DND-41 (cell line): ENCODE results near the gene NR1D1.

Source experiments
- ATAC-seq: fragments of 200-7000 bp; cut with Tn5 transposase; 3 replicates; pipeline ENCODE4 v1.9.1; 2021; ENCODE audit warnings: low read depth; ENCODE audit not compliant: insufficient read depth
- DNase-seq: peaks from one replicate; pipeline ENCODE4 v3.0.0-alpha.2; 2020
- H2AFZ ChIP-seq: 2 replicates; pipeline ENCODE4 v1.6.0; 2012; ENCODE audit warnings: low read depth, low read length
- H3K27ac ChIP-seq: 2 replicates; pipeline ENCODE4 v1.5.1; 2012; ENCODE audit warnings: low read length, inconsistent platforms
- H3K27me3 ChIP-seq: fragments of 200-600 bp; sonication (generic); 2 replicates; pipeline ENCODE4 v1.6.0; 2012; ENCODE audit warnings: low read length, mild to moderate bottlenecking, inconsistent platforms; ENCODE audit not compliant: insufficient read depth, poor library complexity
- H3K36me3 ChIP-seq: 2 replicates; pipeline ENCODE4 v1.5.1; 2012; ENCODE audit warnings: low read length, inconsistent platforms; ENCODE audit not compliant: insufficient read depth
- H3K4me1 ChIP-seq: 2 replicates; pipeline ENCODE4 v1.5.1; 2012; ENCODE audit warnings: mild to moderate bottlenecking, low read length; ENCODE audit not compliant: insufficient read depth
- H3K4me2 ChIP-seq: 2 replicates; pipeline ENCODE4 v1.6.0; 2012; ENCODE audit warnings: mild to moderate bottlenecking, moderate library complexity, low read length, inconsistent platforms; ENCODE audit not compliant: insufficient read depth
- H3K4me3 ChIP-seq, 2 experiments: fragments of 200-600 bp in 1 of 2; shearing (Covaris generic) in 1 of 2; 2 replicates each; pipeline ENCODE4 v1.5.1; 2012 to 2016; ENCODE audit warnings: inconsistent platforms in 2 of 2, low read length in 2 of 2, mild to moderate bottlenecking in 2 of 2, low read depth in 1 of 2, moderate library complexity in 1 of 2
- H3K79me2 ChIP-seq: 2 replicates; pipeline ENCODE4 v1.6.0; 2012; ENCODE audit warnings: low read length, inconsistent platforms; ENCODE audit not compliant: insufficient read depth
- H3K9ac ChIP-seq: 2 replicates; pipeline ENCODE4 v1.6.0; 2012; ENCODE audit warnings: low read depth, mild to moderate bottlenecking, inconsistent platforms, low read length, moderate library complexity
- H3K9me3 ChIP-seq: 2 replicates; pipeline ENCODE4 v1.5.1; 2012; ENCODE audit warnings: low read length, moderate library complexity, mild to moderate bottlenecking, inconsistent platforms; ENCODE audit not compliant: insufficient read depth, severe bottlenecking
- H4K20me1 ChIP-seq: 2 replicates; pipeline ENCODE4 v1.6.0; 2012; ENCODE audit warnings: low read length; ENCODE audit not compliant: insufficient read depth
- EZH2 ChIP-seq: IDR thresholded peaks from 3 replicates; pipeline ENCODE4 v1.6.1; 2012; ENCODE audit warnings: borderline replicate concordance, low read depth, mild to moderate bottlenecking, moderate library complexity, low read length, inconsistent platforms; ENCODE audit not compliant: severe bottlenecking
- TF ChIP-seq, protein P1 (sequence below): IDR thresholded peaks from 2 replicates; pipeline ENCODE4 v1.5.1; 2012; ENCODE audit warnings: borderline replicate concordance, low read length, moderate library complexity, mild to moderate bottlenecking; ENCODE audit not compliant: poor library complexity, severe bottlenecking; ENCODE audit errors: extremely low read depth

Gene NR1D1

DNA sequence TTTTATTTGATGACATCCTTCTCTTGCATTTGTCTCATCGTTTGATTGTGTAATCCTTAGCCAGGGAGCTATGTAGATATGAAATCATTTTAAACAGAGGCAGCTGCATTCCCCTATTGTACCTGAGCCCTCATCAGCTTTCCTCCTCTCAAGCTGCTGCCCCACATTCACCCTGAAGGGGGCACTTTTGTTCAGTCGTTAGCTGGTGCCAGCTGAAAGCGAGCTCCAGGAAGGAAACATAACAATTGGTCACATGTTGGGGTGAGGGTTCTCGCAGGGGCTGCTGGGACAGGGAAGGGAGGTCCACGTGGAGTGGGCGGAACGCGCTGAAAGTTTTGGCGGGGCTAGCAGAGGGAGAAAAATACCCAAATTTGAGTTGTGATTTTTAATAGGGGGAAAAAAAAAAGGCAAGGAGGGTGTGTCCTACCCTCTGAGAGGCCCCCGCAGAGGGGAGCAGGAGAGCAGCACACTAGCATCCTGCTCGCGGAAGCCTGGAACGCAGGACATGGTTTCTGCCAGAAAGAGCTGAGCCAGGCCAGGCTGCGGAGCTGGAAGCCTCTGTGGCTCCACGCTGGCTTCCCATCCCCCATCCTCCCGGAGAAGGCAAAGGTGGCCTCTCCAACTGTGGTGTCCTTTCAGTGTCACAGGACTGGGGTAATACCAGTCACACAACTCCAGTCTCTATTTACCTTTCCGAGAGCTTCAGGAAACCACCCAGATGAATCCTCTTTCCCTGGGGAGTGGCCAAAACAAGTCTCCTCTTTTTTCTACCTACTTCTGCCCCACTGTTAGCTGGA is 12.9 kb upstream of the NR1D1 start:
- peaks cover 48% of the 10 kb centered on the region for H3K4me1 ChIP-seq
- H3K27ac ChIP-seq, result peak overlapping the region; percentile 87
- no peaks in the 10 kb centered on the region for H3K27me3 ChIP-seq
- H3K4me2 ChIP-seq, result peak overlapping the region; percentile 74
- H3K9ac ChIP-seq, result peak overlapping the region; percentile 59
- no peaks in the 10 kb centered on the region for H3K36me3 ChIP-seq
- peak overlapping the region; percentile 70 for H2AFZ ChIP-seq
- no peaks in the 10 kb centered on the region for H4K20me1 ChIP-seq
- peak; percentile 96 for DNase-seq
- no peaks in the 10 kb centered on the region for H3K79me2 ChIP-seq
- ATAC-seq, result peak; percentile 84
- TF ChIP-seq, protein P1, sequence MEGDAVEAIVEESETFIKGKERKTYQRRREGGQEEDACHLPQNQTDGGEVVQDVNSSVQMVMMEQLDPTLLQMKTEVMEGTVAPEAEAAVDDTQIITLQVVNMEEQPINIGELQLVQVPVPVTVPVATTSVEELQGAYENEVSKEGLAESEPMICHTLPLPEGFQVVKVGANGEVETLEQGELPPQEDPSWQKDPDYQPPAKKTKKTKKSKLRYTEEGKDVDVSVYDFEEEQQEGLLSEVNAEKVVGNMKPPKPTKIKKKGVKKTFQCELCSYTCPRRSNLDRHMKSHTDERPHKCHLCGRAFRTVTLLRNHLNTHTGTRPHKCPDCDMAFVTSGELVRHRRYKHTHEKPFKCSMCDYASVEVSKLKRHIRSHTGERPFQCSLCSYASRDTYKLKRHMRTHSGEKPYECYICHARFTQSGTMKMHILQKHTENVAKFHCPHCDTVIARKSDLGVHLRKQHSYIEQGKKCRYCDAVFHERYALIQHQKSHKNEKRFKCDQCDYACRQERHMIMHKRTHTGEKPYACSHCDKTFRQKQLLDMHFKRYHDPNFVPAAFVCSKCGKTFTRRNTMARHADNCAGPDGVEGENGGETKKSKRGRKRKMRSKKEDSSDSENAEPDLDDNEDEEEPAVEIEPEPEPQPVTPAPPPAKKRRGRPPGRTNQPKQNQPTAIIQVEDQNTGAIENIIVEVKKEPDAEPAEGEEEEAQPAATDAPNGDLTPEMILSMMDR, result peak; percentile 99
- no peak for TF ChIP-seq EZH2
- peak overlapping the region; percentile 4 to 58; a peak in 3 of 4 replicates for H3K4me3 ChIP-seq
- no peaks in the 10 kb centered on the region for H3K9me3 ChIP-seq

DNA sequence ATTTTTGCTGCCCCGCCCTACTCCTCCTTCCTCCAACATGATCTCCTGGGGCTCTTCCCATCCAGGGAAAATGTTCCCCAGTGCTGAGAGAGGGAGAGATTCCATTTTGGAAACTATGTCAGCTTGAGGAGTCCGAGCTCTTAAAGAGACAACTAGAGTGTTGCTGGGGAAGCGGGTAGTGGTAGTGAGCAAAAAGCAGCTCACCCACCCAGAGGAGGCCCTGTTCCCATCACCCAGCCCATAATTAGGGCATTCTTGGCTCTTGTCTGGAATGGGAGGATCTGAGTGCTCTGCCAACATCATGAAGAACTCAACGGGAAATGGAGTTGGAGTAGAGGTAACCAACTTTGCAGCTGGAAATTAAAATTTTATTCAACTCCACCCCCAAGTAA is 12.3 kb upstream of the NR1D1 start:
- H3K36me3 ChIP-seq, result no peaks in the 10 kb centered on the region
- H3K4me3 ChIP-seq, result no peak overlapping the region
- H2AFZ ChIP-seq, result peak overlapping the region; percentile 70
- H3K79me2 ChIP-seq, result no peaks in the 10 kb centered on the region
- no peaks in the 10 kb centered on the region for H3K9me3 ChIP-seq
- H3K4me2 ChIP-seq, result peak overlapping the region; percentile 74; the same call in 1 of the 2 replicates
- H3K9ac ChIP-seq, result peak overlapping the region; percentile 44
- DNase-seq (no peak), ATAC-seq (no peak)
- no peaks in the 10 kb centered on the region for H3K27me3 ChIP-seq
- peak overlapping the region; percentile 70 for H3K27ac ChIP-seq
- peaks cover 54% of the 10 kb centered on the region for H3K4me1 ChIP-seq
- no peak for TF ChIP-seq EZH2
- TF ChIP-seq, protein P1, result no peak
- H4K20me1 ChIP-seq, result no peaks in the 10 kb centered on the region

DNA sequence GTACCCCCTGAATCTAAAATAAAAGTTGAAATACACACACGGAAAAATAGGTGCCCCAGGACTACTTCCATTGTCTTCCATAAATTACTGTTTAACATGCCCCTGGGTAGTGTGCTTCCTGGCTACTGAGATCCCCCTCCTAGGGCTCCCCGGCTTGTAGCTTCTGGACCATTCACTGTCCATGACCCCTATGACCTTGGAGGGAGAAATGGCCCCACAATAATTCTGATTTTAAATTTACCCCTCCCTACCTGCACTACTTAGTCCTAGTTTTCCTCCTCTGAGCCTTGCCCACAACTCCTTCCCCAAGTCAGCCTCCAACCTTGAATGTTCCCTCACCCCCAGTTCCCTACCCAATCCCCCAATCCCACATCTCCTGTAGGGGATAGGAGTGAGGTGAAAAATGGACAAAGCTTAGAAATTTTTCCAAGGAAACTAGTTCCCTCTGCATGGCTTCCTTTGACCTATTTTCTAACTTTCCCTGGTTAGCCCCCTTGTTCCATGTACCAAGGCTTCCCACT is 11.9 kb upstream of the NR1D1 start:
- no peaks in the 10 kb centered on the region for H3K27me3 ChIP-seq
- H3K36me3 ChIP-seq, result no peaks in the 10 kb centered on the region
- peak overlapping the region; percentile 70 for H3K27ac ChIP-seq
- H2AFZ ChIP-seq, result peak overlapping the region; percentile 70; the same call in 1 of the 2 replicates
- H4K20me1 ChIP-seq, result no peaks in the 10 kb centered on the region
- peak overlapping the region; percentile 74; the same call in 1 of the 2 replicates for H3K4me2 ChIP-seq
- no peaks in the 10 kb centered on the region for H3K9me3 ChIP-seq
- no peak for ATAC-seq
- H3K9ac ChIP-seq, result peak overlapping the region; percentile 44
- DNase-seq, result no peak
- no peaks in the 10 kb centered on the region for H3K79me2 ChIP-seq
- peaks cover 59% of the 10 kb centered on the region for H3K4me1 ChIP-seq
- no peak overlapping the region for H3K4me3 ChIP-seq
- TF ChIP-seq, protein P1, result no peak
